GM12801 (cell line): ENCODE data around the gene PCOLCE2.

Source experiments
- CTCF ChIP-seq: IDR thresholded peaks from one replicate; pipeline ENCODE4 v1.5.1; 2011; ENCODE audit warnings: control low read depth; ENCODE audit not compliant: insufficient read length; ENCODE audit errors: extremely low read depth

The PCOLCE2 gene

GRCh38 chr3:142817897-142818296, 71.0 kb downstream of the PCOLCE2 start:
- TF ChIP-seq CTCF: no peak

GRCh38 chr3:142817356-142817755, 71.5 kb downstream of the PCOLCE2 start:
- no peak for TF ChIP-seq CTCF

- no peak for TF ChIP-seq CTCF
These were observed 73.1 kb downstream of the PCOLCE2 start for GRCh38 chr3:142815803-142816202.

- TF ChIP-seq CTCF: no peak
These were observed 79.6 kb downstream of the PCOLCE2 start for GRCh38 chr3:142809259-142809658.

- no peak for TF ChIP-seq CTCF
These were observed 80.6 kb downstream of the PCOLCE2 start for GRCh38 chr3:142808103-142808917.

GRCh38 chr3:142802891-142803290, 86.0 kb downstream of the PCOLCE2 start:
- no peak for TF ChIP-seq CTCF

- TF ChIP-seq CTCF: no peak
These were observed 87.1 kb downstream of the PCOLCE2 start for GRCh38 chr3:142801746-142802145.
